ENCODE data around the gene PIK3CA.
"Not testable (repeated sequence)": the region's sequence is repeated elsewhere in the genome, so short reads cannot be mapped to it uniquely, and the experiment has no call there.

- not testable (repeated sequence) for TF ChIP-seq POLR2A, CTCF (IDR thresholded peaks at IDR 0.05)
Observed at GRCh38 chr3:179274434-179274833, 126.3 kb downstream of the PIK3CA start.
